HepG2 (cell line): ENCODE data around the gene EPG5. TPM values are rescaled to one million over a fixed set of nuclear protein-coding genes. Genes with fewer than 3 reads are reported as not detected.

Source experiments
- ATAC-seq: fragments of 200-7000 bp; cut with Tn5 transposase; 3 replicates; pipeline ENCODE4 v1.9.1; 2020; ENCODE audit warnings: mild to moderate bottlenecking, moderate library complexity
- BruUV-seq: library from RNA; stranded (reverse); fragments of 400-500 nt; replicated peaks from 2 replicates; lab custom pipeline; 2021; lab: Mats Ljungman, UMichigan
- CTCF ChIA-PET: fragments of 300-600 bp; formaldehyde crosslinking; extraction: SDS; loops from one replicate; lab custom pipeline; 2021; ENCODE audit warnings: low total read pairs, inconsistent platforms, low intra/inter-chr PET ratio; lab: Yijun Ruan, JAX
- POLR2A ChIA-PET: fragments of 350-600 bp; sonication (Branson Sonifier 250); formaldehyde crosslinking; loops from one replicate; lab custom pipeline; 2020; ENCODE audit warnings: antibody characterized with exemption, inconsistent platforms; lab: Yijun Ruan, JAX
- DNase-seq: peaks from one replicate; pipeline ENCODE4 v3.0.0-alpha.2; 2015; ENCODE audit warnings: low spot score
- FAIRE-seq: peaks from 3 replicates; lab custom pipeline; 2011; peaks lifted over from hg19 to GRCh38; lab: Jason Lieb, UNC
- H2AFZ ChIP-seq: one replicate; pipeline ENCODE4 v1.6.1; 2011; ENCODE audit warnings: low read length, inconsistent platforms
- H3K27ac ChIP-seq: fragments of 300-600 bp; 3 replicates; pipeline ENCODE4 v1.8.0; 2011; ENCODE audit warnings: mixed run types, mild to moderate bottlenecking, mixed read lengths, low read length, inconsistent platforms; ENCODE audit not compliant: insufficient read depth; ENCODE audit errors: extremely low read length
- H3K27me3 ChIP-seq, 2 experiments: fragments of 200-600 bp in 1 of 2; 2 replicates in 1 of 2; 3 replicates in 1 of 2; pipeline versions ENCODE4 v1.6.0 to v1.8.0; 2011; ENCODE audit warnings: low read length in 2 of 2, mild to moderate bottlenecking in 2 of 2, moderate library complexity in 2 of 2, inconsistent platforms in 1 of 2; ENCODE audit not compliant: insufficient read depth in 2 of 2, control insufficient read depth in 1 of 2
- H3K36me3 ChIP-seq, 2 experiments: fragments of 200-600 bp in 1 of 2; replicated peaks in 1 of 2; 2 replicates in 1 of 2; 3 replicates in 1 of 2; pipeline versions ENCODE4 v1.5.1 to v1.8.0; 2011; ENCODE audit warnings: low read length in 2 of 2, inconsistent platforms in 1 of 2; ENCODE audit not compliant: insufficient read depth in 2 of 2, control insufficient read depth in 1 of 2
- H3K4me1 ChIP-seq: 2 replicates; pipeline ENCODE4 v1.5.1; 2012; ENCODE audit warnings: low read length, inconsistent platforms; ENCODE audit not compliant: insufficient read depth
- H3K4me2 ChIP-seq: 2 replicates; pipeline ENCODE4 v1.6.0; 2011; ENCODE audit warnings: low read depth, low read length, inconsistent platforms
- H3K4me3 ChIP-seq, 3 experiments: fragments of 200-600 bp in 1 of 3; sonication (generic), shearing (Covaris generic) in 1 of 3; replicated peaks in 1 of 3; 2 replicates each; pipeline ENCODE4 v1.5.1; 2011 to 2016; ENCODE audit warnings: low read length in 3 of 3, inconsistent platforms in 2 of 3, low read depth in 2 of 3, mild to moderate bottlenecking in 2 of 3, control low read depth in 1 of 3, mixed read lengths in 1 of 3; ENCODE audit not compliant: insufficient read depth in 1 of 3
- H3K79me2 ChIP-seq: one replicate; pipeline ENCODE4 v1.6.1; 2011; ENCODE audit warnings: low read length, inconsistent platforms; ENCODE audit not compliant: insufficient read depth
- H3K9ac ChIP-seq: 2 replicates; pipeline ENCODE4 v1.6.0; 2011; ENCODE audit warnings: mild to moderate bottlenecking, low read depth, low read length, inconsistent platforms; ENCODE audit not compliant: insufficient read depth
- H3K9me3 ChIP-seq: 2 replicates; pipeline ENCODE4 v1.5.1; 2012; ENCODE audit warnings: mild to moderate bottlenecking, low read length
- H4K20me1 ChIP-seq: 2 replicates; pipeline ENCODE4 v1.6.0; 2011; ENCODE audit warnings: inconsistent platforms, mild to moderate bottlenecking, low read length, moderate library complexity; ENCODE audit not compliant: insufficient read depth
- ATF5 ChIP-seq: sonication (generic); formaldehyde crosslinking; IDR thresholded peaks from 2 replicates; pipeline ENCODE4 v1.4.0; 2020; ENCODE audit warnings: mild to moderate bottlenecking, low read depth, missing genetic modification reagents
- CCAR2 ChIP-seq: fragments of 200-400 bp; formaldehyde crosslinking; optimal IDR thresholded peaks from 2 replicates; pipeline ENCODE3; 2018; ENCODE audit warnings: low read depth, mild to moderate bottlenecking, low read length, moderate library complexity
- CENPBD1 ChIP-seq: sonication (generic); formaldehyde crosslinking; IDR thresholded peaks from 2 replicates; pipeline ENCODE4 v1.8.0; 2022; ENCODE audit warnings: missing genetic modification reagents, low read depth, mild to moderate bottlenecking, borderline replicate concordance
- CTCF ChIP-seq: sonication (generic); formaldehyde crosslinking; IDR thresholded peaks from 2 replicates; pipeline ENCODE4 v1.5.0; 2020; ENCODE audit warnings: mild to moderate bottlenecking, missing genetic modification reagents, moderate library complexity
- MXI1 ChIP-seq: IDR thresholded peaks from 3 replicates; pipeline ENCODE4 v1.6.1; 2012; ENCODE audit warnings: low read depth, low read length, inconsistent platforms, borderline replicate concordance
- RAD21 ChIP-seq: fragments of 450-650 bp; formaldehyde crosslinking; IDR thresholded peaks from 2 replicates; pipeline ENCODE4 v1.5.0; 2020; ENCODE audit warnings: mild to moderate bottlenecking
- SMC3 ChIP-seq: IDR thresholded peaks from 2 replicates; pipeline ENCODE4 v1.6.1; 2011; ENCODE audit warnings: low read length, improper control_type of control experiment
- STAG1 ChIP-seq: sonication (generic); formaldehyde crosslinking; IDR thresholded peaks from 2 replicates; pipeline ENCODE4 v1.4.0; 2020; ENCODE audit warnings: missing genetic modification reagents
- ZNF768 ChIP-seq: sonication (generic); formaldehyde crosslinking; IDR thresholded peaks from 2 replicates; pipeline ENCODE4 v1.4.0; 2020; ENCODE audit warnings: missing genetic modification reagents
- ZSCAN12 ChIP-seq: sonication (generic); formaldehyde crosslinking; IDR thresholded peaks from 2 replicates; pipeline ENCODE4 v1.9.0; 2021; ENCODE audit warnings: mild to moderate bottlenecking, missing genetic modification reagents
- WGBS: methylation state at CpG from one replicate; pipeline ENCODE4 v1.1.6; 2017; ENCODE audit warnings: low lambda C conversion rate; 5-methylcytosine and 5-hydroxymethylcytosine counted together
- in situ Hi-C: cut with HindIII; loops from 2 replicates; pipeline ENCODE4 v1.10.0; 2017; ENCODE audit warnings: low pct_unique_long_range_greater_than_20kb; ENCODE audit not compliant: extremely low pct_ligation_motif_present
- intact Hi-C: fragments of 100-400 bp; cut with micrococcal nuclease; formaldehyde crosslinking; loops from one replicate; pipeline ENCODE4 v1.10.0; 2022; ENCODE audit not compliant: unreplicated experiment
- polyA plus RNA-seq, 8 experiments: library from polyadenylated mRNA; depleted of rRNA in 3 of 8; stranded (reverse) in 7 of 8; unstranded in 1 of 8; fragments of >200 nt; fragmentation: Illumina TruSeq in 4 of 8; extraction: Trizol in 4 of 8; gene quantifications; 2 replicates each; pipeline versions ENCODE4 v1.2.1 to v1.2.3, GENCODE V29; 2011 to 2016; ENCODE audit warnings: low read depth in 4 of 8, missing spikeins in 1 of 8, mixed read lengths in 1 of 8; ENCODE audit not compliant: insufficient read depth in 1 of 8
- total RNA-seq, 5 experiments: library from RNA; depleted of rRNA; stranded (reverse); fragments of >200 nt; fragmentation: Illumina TruSeq; extraction: Trizol; gene quantifications; 2 replicates each; pipeline ENCODE4 v1.2.3, GENCODE V29; 2016; ENCODE audit warnings: low read depth in 1 of 5

EPG5 gene
- total and polyA plus RNA-seq, 2 of the 13 experiments (the other 11 are each of a cell fraction or from before 2014, with no cell fraction given) = 6.7 to 9.3 TPM

- Histone ChIP-seq H3K27ac (no peak overlapping the region), H3K9ac (no peak overlapping the region), H3K36me3 (peaks cover 11 to 69% of the 10 kb centered on the region in 2 experiments), H3K79me2 (no peaks in the 10 kb centered on the region), H3K4me1 (no peaks in the 10 kb centered on the region), H3K4me2 (no peak overlapping the region), H4K20me1 (no peaks in the 10 kb centered on the region), H3K9me3 (no peaks in the 10 kb centered on the region), H3K27me3 (no peaks in the 10 kb centered on the region), H3K4me3 (no peak overlapping the region), H2AFZ (no peak overlapping the region)
- no TSS peak for BruUV-seq
- 58% methylated on average over 4 of the region's 4 CpGs for WGBS
- in situ Hi-C loops (no loop called here), intact Hi-C loops (loop anchor here (1.0 kb wide), 3 partner anchors 187 to 245 kb away; no protein-coding TSS in a partner anchor)
- ATAC-seq (peak; percentile 94), DNase-seq (peak; percentile 44), FAIRE-seq (peak; percentile 76)
- ChIA-PET CTCF (interaction anchor here (1.8 to 1.9 kb wide), 2 partner anchors 219 to 245 kb away, joined by 7 to 9 read pairs; no protein-coding TSS in a partner anchor), POLR2A (no interaction called here)
- TF ChIP-seq CENPBD1 (CRISPR knock-in tag) = no peak
- peak; percentile 49; the same call in 1 of the 2 replicates for TF ChIP-seq RAD21 (CRISPR knock-in tag)
- TF ChIP-seq ATF5 (CRISPR knock-in tag) = no peak
- TF ChIP-seq ZNF768 (CRISPR knock-in tag) = no peak
- TF ChIP-seq MXI1 = no peak
- peak; percentile 37; the same call in 1 of the 2 replicates for TF ChIP-seq SMC3
- TF ChIP-seq CCAR2 = no peak
- peak; percentile 84 for TF ChIP-seq CTCF (CRISPR knock-in tag)
- TF ChIP-seq ZSCAN12 (CRISPR knock-in tag) = no peak
- peak; percentile 74 for TF ChIP-seq STAG1 (CRISPR knock-in tag)
Measured at GRCh38 chr18:45910405-45911023, 56.6 kb downstream of the EPG5 start.
